Activated CD4-positive, alpha-beta T cell treated with anti-CD3 and anti-CD28 coated beads for 24 hours (primary cell): Measurements from ENCODE around the gene POU6F2.

Source experiments
- DNase-seq, 2 donors: peaks; one replicate each; pipeline ENCODE4 v3.0.0-alpha.2; 2020; ENCODE audit warnings: low read depth in 2 of 2

Gene POU6F2

GRCh38 chr7:39248692-39249090 is 271.0 kb downstream of the POU6F2 start:
- no peak for DNase-seq

GRCh38 chr7:39249635-39250152 is 272.0 kb downstream of the POU6F2 start:
- DNase-seq, result no peak

GRCh38 chr7:39252916-39253315 is 275.2 kb downstream of the POU6F2 start:
- DNase-seq, result no peak

- no peak for DNase-seq
Measured at GRCh38 chr7:39259391-39260003, 281.8 kb downstream of the POU6F2 start.

GRCh38 chr7:39260279-39260844 is 282.7 kb downstream of the POU6F2 start:
- no peak for DNase-seq

- DNase-seq, result no peak
Measured at GRCh38 chr7:39261771-39262170, 284.1 kb downstream of the POU6F2 start.

- no peak for DNase-seq
Measured at GRCh38 chr7:39265641-39266591, 288.2 kb downstream of the POU6F2 start.

GRCh38 chr7:39269034-39269433 is 291.3 kb downstream of the POU6F2 start:
- no peak for DNase-seq

- DNase-seq, result no peak
Measured at GRCh38 chr7:39270018-39270417, 292.3 kb downstream of the POU6F2 start.

GRCh38 chr7:39271402-39271801 is 293.7 kb downstream of the POU6F2 start:
- no peak for DNase-seq

- no peak for DNase-seq
Measured at GRCh38 chr7:39272111-39272510, 294.4 kb downstream of the POU6F2 start.

- DNase-seq, result no peak
Measured at GRCh38 chr7:39272691-39273090, 295.0 kb downstream of the POU6F2 start.

- DNase-seq, result no peak
Measured at GRCh38 chr7:39280337-39280736, 302.6 kb downstream of the POU6F2 start.

- no peak for DNase-seq
Measured at GRCh38 chr7:39285256-39285655, 307.5 kb downstream of the POU6F2 start.

GRCh38 chr7:39288303-39288702 is 310.6 kb downstream of the POU6F2 start:
- DNase-seq, result no peak

- no peak for DNase-seq
Measured at GRCh38 chr7:39291628-39292410, 314.1 kb downstream of the POU6F2 start.

- no peak for DNase-seq
Measured at GRCh38 chr7:39293056-39293823, 315.5 kb downstream of the POU6F2 start.

- no peak for DNase-seq
Measured at GRCh38 chr7:39294022-39294421, 316.3 kb downstream of the POU6F2 start.

GRCh38 chr7:39295796-39296195 is 318.1 kb downstream of the POU6F2 start:
- no peak for DNase-seq

- DNase-seq, result no peak
Measured at GRCh38 chr7:39299695-39300094, 322.0 kb downstream of the POU6F2 start.

- DNase-seq, result no peak
Measured at GRCh38 chr7:39300276-39300675, 322.6 kb downstream of the POU6F2 start.
